HepG2 (cell line): Measurements from ENCODE around the gene STH. TPM values are rescaled to one million over a fixed set of nuclear protein-coding genes. Genes with fewer than 3 reads are reported as not detected.

ENCODE experiments used
- ATAC-seq: fragments of 200-7000 bp; cut with Tn5 transposase; 3 replicates; pipeline ENCODE4 v1.9.1; 2020; ENCODE audit warnings: mild to moderate bottlenecking, moderate library complexity
- BruUV-seq: library from RNA; stranded (reverse); fragments of 400-500 nt; replicated peaks from 2 replicates; lab custom pipeline; 2021; lab: Mats Ljungman, UMichigan
- CTCF ChIA-PET: fragments of 300-600 bp; formaldehyde crosslinking; extraction: SDS; loops from one replicate; lab custom pipeline; 2021; ENCODE audit warnings: low total read pairs, inconsistent platforms, low intra/inter-chr PET ratio; lab: Yijun Ruan, JAX
- POLR2A ChIA-PET: fragments of 350-600 bp; sonication (Branson Sonifier 250); formaldehyde crosslinking; loops from one replicate; lab custom pipeline; 2020; ENCODE audit warnings: antibody characterized with exemption, inconsistent platforms; lab: Yijun Ruan, JAX
- DNase-seq: peaks from one replicate; pipeline ENCODE4 v3.0.0-alpha.2; 2015; ENCODE audit warnings: low spot score
- FAIRE-seq: peaks from 3 replicates; lab custom pipeline; 2011; peaks lifted over from hg19 to GRCh38; lab: Jason Lieb, UNC
- H2AFZ ChIP-seq: one replicate; pipeline ENCODE4 v1.6.1; 2011; ENCODE audit warnings: low read length, inconsistent platforms
- H3K27ac ChIP-seq: fragments of 300-600 bp; 3 replicates; pipeline ENCODE4 v1.8.0; 2011; ENCODE audit warnings: mixed run types, mild to moderate bottlenecking, mixed read lengths, low read length, inconsistent platforms; ENCODE audit not compliant: insufficient read depth; ENCODE audit errors: extremely low read length
- H3K27me3 ChIP-seq, 2 experiments: fragments of 200-600 bp in 1 of 2; 2 replicates in 1 of 2; 3 replicates in 1 of 2; pipeline versions ENCODE4 v1.6.0 to v1.8.0; 2011; ENCODE audit warnings: low read length in 2 of 2, mild to moderate bottlenecking in 2 of 2, moderate library complexity in 2 of 2, inconsistent platforms in 1 of 2; ENCODE audit not compliant: insufficient read depth in 2 of 2, control insufficient read depth in 1 of 2
- H3K36me3 ChIP-seq, 2 experiments: fragments of 200-600 bp in 1 of 2; replicated peaks in 1 of 2; 2 replicates in 1 of 2; 3 replicates in 1 of 2; pipeline versions ENCODE4 v1.5.1 to v1.8.0; 2011; ENCODE audit warnings: low read length in 2 of 2, inconsistent platforms in 1 of 2; ENCODE audit not compliant: insufficient read depth in 2 of 2, control insufficient read depth in 1 of 2
- H3K4me1 ChIP-seq: 2 replicates; pipeline ENCODE4 v1.5.1; 2012; ENCODE audit warnings: low read length, inconsistent platforms; ENCODE audit not compliant: insufficient read depth
- H3K4me2 ChIP-seq: 2 replicates; pipeline ENCODE4 v1.6.0; 2011; ENCODE audit warnings: low read depth, low read length, inconsistent platforms
- H3K4me3 ChIP-seq, 3 experiments: fragments of 200-600 bp in 1 of 3; sonication (generic), shearing (Covaris generic) in 1 of 3; replicated peaks in 1 of 3; 2 replicates each; pipeline ENCODE4 v1.5.1; 2011 to 2016; ENCODE audit warnings: low read length in 3 of 3, inconsistent platforms in 2 of 3, low read depth in 2 of 3, mild to moderate bottlenecking in 2 of 3, control low read depth in 1 of 3, mixed read lengths in 1 of 3; ENCODE audit not compliant: insufficient read depth in 1 of 3
- H3K79me2 ChIP-seq: one replicate; pipeline ENCODE4 v1.6.1; 2011; ENCODE audit warnings: low read length, inconsistent platforms; ENCODE audit not compliant: insufficient read depth
- H3K9ac ChIP-seq: 2 replicates; pipeline ENCODE4 v1.6.0; 2011; ENCODE audit warnings: mild to moderate bottlenecking, low read depth, low read length, inconsistent platforms; ENCODE audit not compliant: insufficient read depth
- H3K9me3 ChIP-seq: 2 replicates; pipeline ENCODE4 v1.5.1; 2012; ENCODE audit warnings: mild to moderate bottlenecking, low read length
- H4K20me1 ChIP-seq: 2 replicates; pipeline ENCODE4 v1.6.0; 2011; ENCODE audit warnings: inconsistent platforms, mild to moderate bottlenecking, low read length, moderate library complexity; ENCODE audit not compliant: insufficient read depth
- HDAC1 ChIP-seq: sonication (generic); formaldehyde crosslinking; IDR thresholded peaks from 2 replicates; pipeline ENCODE4 v1.5.1; 2020; ENCODE audit warnings: mild to moderate bottlenecking, missing genetic modification reagents
- HNF4G ChIP-seq, 2 experiments: sonication (generic) in 1 of 2; formaldehyde crosslinking in 1 of 2; IDR thresholded peaks; 2 replicates each; pipeline versions ENCODE4 v1.4.0 to v1.6.1; 2011 to 2020; ENCODE audit warnings: borderline replicate concordance in 2 of 2, low read depth in 2 of 2, mild to moderate bottlenecking in 2 of 2, low read length in 1 of 2, missing genetic modification reagents in 1 of 2, moderate library complexity in 1 of 2
- MIER2 ChIP-seq: IDR thresholded peaks from 2 replicates; pipeline ENCODE4 v1.6.1; 2016; ENCODE audit warnings: missing biosample characterization, missing genetic modification reagents
- ZBTB8A ChIP-seq: sonication (generic); formaldehyde crosslinking; IDR thresholded peaks from 2 replicates; pipeline ENCODE4 v1.4.0; 2020; ENCODE audit warnings: mild to moderate bottlenecking, low read depth, missing genetic modification reagents, borderline replicate concordance
- ZNF12 ChIP-seq: sonication (generic); formaldehyde crosslinking; IDR thresholded peaks from 2 replicates; pipeline ENCODE4 v1.5.0; 2020; ENCODE audit warnings: missing genetic modification reagents
- ZNF251 ChIP-seq: sonication (generic); formaldehyde crosslinking; IDR thresholded peaks from 2 replicates; pipeline ENCODE4 v1.9.0; 2021; ENCODE audit warnings: mild to moderate bottlenecking, missing genetic modification reagents
- ZNF280B ChIP-seq: sonication (generic); formaldehyde crosslinking; IDR thresholded peaks from 2 replicates; pipeline ENCODE4 v1.5.0; 2020; ENCODE audit warnings: missing genetic modification reagents, mild to moderate bottlenecking, borderline replicate concordance
- ZNF556 ChIP-seq: sonication (generic); formaldehyde crosslinking; IDR thresholded peaks from 2 replicates; pipeline ENCODE4 v1.4.0; 2020; ENCODE audit warnings: mild to moderate bottlenecking, missing genetic modification reagents, borderline replicate concordance
- ZNF629 ChIP-seq: sonication (generic); formaldehyde crosslinking; conservative IDR thresholded peaks from 2 replicates; pipeline ENCODE4 v1.5.0; 2020; ENCODE audit warnings: missing genetic modification reagents
- ZNF800 ChIP-seq: sonication (generic); formaldehyde crosslinking; IDR thresholded peaks from 2 replicates; pipeline ENCODE4 v1.4.0; 2020; ENCODE audit warnings: missing genetic modification reagents
- ZSCAN9 ChIP-seq: IDR thresholded peaks from 2 replicates; pipeline ENCODE4 v1.6.1; 2016; ENCODE audit warnings: borderline replicate concordance
- WGBS: methylation state at CpG from one replicate; pipeline ENCODE4 v1.1.6; 2017; ENCODE audit warnings: low lambda C conversion rate; 5-methylcytosine and 5-hydroxymethylcytosine counted together
- in situ Hi-C: cut with HindIII; loops from 2 replicates; pipeline ENCODE4 v1.10.0; 2017; ENCODE audit warnings: low pct_unique_long_range_greater_than_20kb; ENCODE audit not compliant: extremely low pct_ligation_motif_present
- intact Hi-C: fragments of 100-400 bp; cut with micrococcal nuclease; formaldehyde crosslinking; loops from one replicate; pipeline ENCODE4 v1.10.0; 2022; ENCODE audit not compliant: unreplicated experiment
- polyA plus RNA-seq, 8 experiments: library from polyadenylated mRNA; depleted of rRNA in 3 of 8; stranded (reverse) in 7 of 8; unstranded in 1 of 8; fragments of >200 nt; fragmentation: Illumina TruSeq in 4 of 8; extraction: Trizol in 4 of 8; gene quantifications; 2 replicates each; pipeline versions ENCODE4 v1.2.1 to v1.2.3, GENCODE V29; 2011 to 2016; ENCODE audit warnings: low read depth in 4 of 8, missing spikeins in 1 of 8, mixed read lengths in 1 of 8; ENCODE audit not compliant: insufficient read depth in 1 of 8
- total RNA-seq, 5 experiments: library from RNA; depleted of rRNA; stranded (reverse); fragments of >200 nt; fragmentation: Illumina TruSeq; extraction: Trizol; gene quantifications; 2 replicates each; pipeline ENCODE4 v1.2.3, GENCODE V29; 2016; ENCODE audit warnings: low read depth in 1 of 5

STH gene
- total and polyA plus RNA-seq, 2 of the 13 experiments (the other 11 are each of a cell fraction or from before 2014, with no cell fraction given) = not detected

GRCh38 chr17:46002973-46003316 is 3.9 kb downstream of the STH start (continued):
- TF ChIP-seq HDAC1 (CRISPR knock-in tag) (0 out of 2 replicates have a peak, but pooled peaks have one; percentile 13), MIER2 (CRISPR knock-in tag) (no peak), ZNF251 (CRISPR knock-in tag) (0 out of 2 replicates have a peak, but pooled peaks have one; percentile 25)
- TF ChIP-seq, all 625 proteins: peak for 10

GRCh38 chr17:46003907-46004748 is 5.1 kb downstream of the STH start:
- H3K36me3 ChIP-seq = no peaks in the 10 kb centered on the region
- BruUV-seq = no TSS peak
- peak overlapping the region; percentile 92 for H3K4me2 ChIP-seq
- 3% methylated on average over 6 of the region's 6 CpGs for WGBS
- H4K20me1 ChIP-seq = no peaks in the 10 kb centered on the region
- H3K27ac ChIP-seq = peak overlapping the region; percentile 66
- FAIRE-seq (peak; percentile 91), DNase-seq (peak; percentile 90), ATAC-seq (peak; percentile 88)
- H3K79me2 ChIP-seq = no peaks in the 10 kb centered on the region
- peak overlapping the region; percentile 21 to 64 (median 44); a peak in 5 of 6 replicates for H3K4me3 ChIP-seq
- intact Hi-C loops (loop anchor here (1.0 to 5.0 kb wide), 3 partner anchors 9 to 283 kb away; no protein-coding TSS in a partner anchor), in situ Hi-C loops (loop anchor here (5.0 to 25.0 kb wide), 3 partner anchors 38 to 833 kb away; no protein-coding TSS in a partner anchor)
- CTCF ChIA-PET = interaction anchor here (0.9 to 4.3 kb wide), 3 partner anchors 40 to 191 kb away, joined by 3 to 37 read pairs (median 3); partner anchors contain the start of gene KANSL1
- H3K27me3 ChIP-seq = no peaks in the 10 kb centered on the region; a peak in 1 of 5 replicates
- peaks cover 55% of the 10 kb centered on the region for H3K4me1 ChIP-seq
- POLR2A ChIA-PET = interaction anchor here (0.6 to 2.4 kb wide), 9 partner anchors 9 to 209 kb away, joined by 3 to 15 read pairs (median 3); partner anchors contain the start of gene KANSL1
- no peaks in the 10 kb centered on the region for H3K9me3 ChIP-seq
- H3K9ac ChIP-seq = 0 out of 2 replicates have a peak overlapping the region, but pooled peaks have one; percentile 33
- H2AFZ ChIP-seq = no peak overlapping the region
- TF ChIP-seq HNF4G (IDR thresholded peaks at IDR 0.05; ENCODE audit: borderline replicate concordance, low read depth, low read length) = peak; percentile 87
- peak; percentile 88 for TF ChIP-seq HNF4G (CRISPR knock-in tag; IDR thresholded peaks at IDR 0.05; ENCODE audit: borderline replicate concordance, low read depth)
- no peak for TF ChIP-seq ZBTB8A (CRISPR knock-in tag)
- peak; percentile 92; the same call in 1 of the 2 replicates for TF ChIP-seq ZNF556 (CRISPR knock-in tag)
- 0 out of 2 replicates have a peak, but pooled peaks have one; percentile 27 for TF ChIP-seq ZNF629 (CRISPR knock-in tag)
- no peak for TF ChIP-seq ZNF12 (CRISPR knock-in tag)
- TF ChIP-seq ZNF280B (CRISPR knock-in tag) = peak; percentile 68; the same call in 1 of the 2 replicates
- TF ChIP-seq ZSCAN9 (CRISPR knock-in tag) = no peak
- peak; percentile 85; the same call in 1 of the 2 replicates for TF ChIP-seq ZNF800 (CRISPR knock-in tag)
